Measurements from ENCODE around the gene SH3YL1.
A peak's percentile ranks its signal among the peaks of the same experiment; 100 is the strongest.
"Not testable (repeated sequence)": the region's sequence is repeated elsewhere in the genome, so short reads cannot be mapped to it uniquely, and the experiment has no call there.

The SH3YL1 gene

GRCh38 chr2:177733-178132 lies 86.1 kb downstream of the SH3YL1 start:
- DNase-seq (ENCODE audit: low spot score): no peak

DNA sequence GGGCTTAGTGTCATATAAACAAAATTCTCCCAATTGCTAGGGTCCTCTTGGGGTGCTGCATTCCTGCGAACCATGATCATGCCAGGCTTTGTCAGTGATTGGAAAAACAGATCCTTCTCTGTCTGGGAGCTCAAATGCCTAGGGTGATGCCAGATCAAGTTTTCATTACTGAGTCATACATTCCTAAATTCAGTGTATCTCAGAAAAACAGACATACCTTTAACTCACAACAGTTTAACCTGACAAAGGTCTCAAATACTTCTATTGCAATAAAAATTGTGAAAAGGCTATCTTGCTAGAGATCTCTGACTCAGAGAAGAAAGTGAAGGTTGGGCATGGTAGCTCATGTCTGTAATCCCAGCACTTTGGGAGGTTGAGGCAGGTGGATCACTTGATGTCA lies 86.9 kb downstream of the SH3YL1 start:
- DNase-seq (ENCODE audit: low spot score): no peak

- peak; percentile 25 for DNase-seq (ENCODE audit: low spot score)
Observed at GRCh38 chr2:175880-176820, 87.7 kb downstream of the SH3YL1 start.

- no peak for DNase-seq (ENCODE audit: low spot score)
Observed at GRCh38 chr2:175161-175786, 88.6 kb downstream of the SH3YL1 start.

- not testable (repeated sequence) for DNase-seq (ENCODE audit: low spot score)
Observed at GRCh38 chr2:172120-172519, 91.7 kb downstream of the SH3YL1 start.

GRCh38 chr2:169741-170140 lies 94.1 kb downstream of the SH3YL1 start:
- DNase-seq (ENCODE audit: low spot score): no peak

All from GM03348 (cell line).